Measurements from ENCODE around the gene USH1G.

Gene USH1G

DNA sequence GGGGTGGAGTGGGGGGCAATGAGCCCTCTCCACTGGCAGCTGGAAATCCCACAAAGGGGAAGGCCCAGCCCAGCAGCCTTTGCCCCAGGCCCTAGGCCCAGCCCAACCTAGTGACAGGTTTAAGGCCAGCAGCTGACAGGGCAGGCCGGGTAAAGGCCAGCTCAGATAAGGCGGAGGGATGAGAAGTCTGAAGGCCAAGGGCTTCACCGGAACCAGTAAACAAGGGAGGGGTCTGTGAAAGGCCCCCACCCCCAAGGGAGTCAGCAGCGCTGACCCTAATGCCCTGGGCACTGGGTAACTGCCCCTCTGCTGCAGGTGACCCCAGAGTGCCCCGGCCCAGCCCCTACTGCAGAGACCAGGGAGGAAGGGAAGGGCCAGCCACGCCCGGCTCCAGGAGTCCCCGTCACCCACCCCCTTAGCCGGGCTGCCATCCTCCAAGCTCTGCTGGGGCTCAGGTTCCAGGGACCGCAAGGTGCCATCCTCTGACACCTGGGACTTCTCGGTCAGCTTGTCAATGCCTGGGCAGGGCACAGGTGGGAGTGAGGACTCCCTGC is 30.2 kb upstream of the USH1G start:
- DNase-seq: no peak

GRCh38 chr17:74952431-74953133 is 29.5 kb upstream of the USH1G start:
- DNase-seq: no peak

DNA sequence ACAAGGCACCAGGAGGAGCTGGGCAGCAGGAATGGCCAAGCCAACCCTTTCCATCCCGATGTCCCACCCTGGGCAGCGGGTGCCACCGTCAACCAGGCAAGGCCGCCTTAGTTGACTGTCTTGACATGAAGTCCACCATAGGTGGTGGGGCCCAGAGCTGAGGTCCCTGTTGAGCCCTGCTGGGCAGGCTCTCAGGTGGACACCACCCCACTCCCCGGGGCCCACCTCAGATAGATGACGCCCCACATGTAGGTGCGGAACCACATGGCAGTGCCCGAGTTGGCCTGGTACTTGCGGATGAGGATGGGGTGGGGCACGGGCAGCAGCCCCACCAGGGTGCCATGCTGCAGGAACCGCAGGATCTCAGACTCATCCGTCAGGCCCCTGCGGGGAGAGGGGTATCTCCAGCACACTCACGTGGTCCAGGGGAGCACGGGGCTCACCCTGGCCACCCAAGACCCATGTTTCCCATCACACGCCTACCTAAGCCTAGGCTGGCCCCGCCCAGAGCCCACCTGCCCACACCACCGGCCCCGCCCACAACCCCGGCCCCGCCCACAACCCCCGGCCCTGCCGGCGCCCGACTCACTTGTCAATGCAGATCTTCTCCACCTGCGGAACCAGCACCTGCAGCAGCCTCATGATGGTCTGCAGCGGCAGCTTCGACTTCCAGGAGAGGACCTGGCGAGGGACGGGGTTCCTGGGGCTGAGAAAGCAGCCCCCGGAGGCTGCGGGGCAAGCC is 28.8 kb upstream of the USH1G start:
- no peak for DNase-seq

DNA sequence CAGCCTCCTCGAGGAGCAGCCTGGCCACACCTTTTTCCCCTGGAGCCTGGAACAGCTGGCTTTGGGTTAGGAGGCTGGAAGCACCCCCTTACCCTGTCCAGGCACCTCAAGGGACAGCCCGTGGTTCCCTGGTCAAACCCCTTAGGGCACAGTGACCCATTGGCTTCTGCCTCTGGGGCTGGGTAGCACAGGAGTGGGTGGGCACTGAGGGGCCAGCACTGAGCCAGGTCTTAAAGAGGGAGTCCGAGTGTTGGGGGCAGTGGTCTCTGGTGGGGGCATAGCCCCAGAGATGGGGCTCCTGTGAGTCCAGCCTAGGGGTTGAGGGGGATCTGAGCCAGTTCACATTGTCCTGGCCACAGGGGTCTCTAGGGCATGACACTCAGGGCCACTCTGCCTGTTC is 28.0 kb upstream of the USH1G start:
- DNase-seq: no peak

- no peak for DNase-seq
These were observed 27.2 kb upstream of the USH1G start for GRCh38 chr17:74950207-74950606.

GRCh38 chr17:74949455-74950115 is 26.5 kb upstream of the USH1G start:
- DNase-seq: no peak

DNA sequence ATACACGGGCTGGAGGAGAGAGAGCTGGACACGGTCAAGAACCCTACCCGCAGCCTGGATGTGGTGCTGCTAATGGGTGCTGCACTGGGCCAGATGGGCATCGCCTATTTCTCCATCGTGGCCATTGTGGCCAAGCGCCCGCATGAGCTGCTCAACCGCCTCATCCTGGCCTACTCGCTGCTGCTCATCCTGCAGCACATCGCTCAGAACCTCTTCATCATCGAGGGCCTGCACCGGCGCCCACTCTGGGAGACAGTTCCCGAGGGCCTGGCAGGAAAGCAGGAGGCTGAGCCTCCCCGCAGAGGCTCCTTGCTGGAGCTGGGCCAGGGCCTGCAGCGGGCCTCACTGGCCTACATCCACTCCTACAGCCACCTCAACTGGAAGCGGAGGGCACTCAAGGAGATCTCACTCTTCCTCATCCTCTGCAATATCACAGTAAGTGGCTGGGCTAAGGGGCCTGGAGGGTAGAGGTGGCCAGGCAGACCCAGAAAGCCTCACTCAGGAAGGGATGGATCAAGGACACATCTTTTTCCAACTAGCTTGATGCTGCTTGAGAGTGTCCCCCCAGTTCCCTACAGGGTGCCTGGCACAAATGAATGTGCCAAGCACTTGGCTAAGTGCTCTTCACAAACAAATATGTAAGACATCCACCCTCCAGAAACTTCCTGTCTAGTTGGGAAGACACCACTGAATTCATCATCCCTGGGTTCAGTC is 24.1 kb upstream of the USH1G start:
- no peak for DNase-seq

DNA sequence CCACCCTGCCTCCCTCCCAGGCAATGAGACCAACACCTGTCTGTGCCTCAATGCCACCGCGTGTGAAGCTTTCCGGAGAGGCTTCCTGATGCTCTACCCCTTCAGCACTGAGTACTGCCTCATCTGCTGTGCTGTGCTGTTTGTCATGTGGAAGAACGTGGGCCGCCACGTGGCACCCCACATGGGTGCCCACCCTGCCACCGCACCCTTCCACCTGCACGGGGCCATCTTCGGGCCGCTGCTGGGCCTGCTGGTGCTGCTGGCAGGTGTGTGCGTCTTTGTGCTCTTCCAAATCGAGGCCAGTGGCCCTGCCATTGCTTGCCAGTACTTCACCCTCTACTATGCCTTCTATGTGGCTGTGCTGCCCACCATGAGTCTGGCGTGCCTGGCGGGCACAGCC is 23.6 kb upstream of the USH1G start:
- no peak for DNase-seq

- no peak for DNase-seq
These were observed 22.5 kb upstream of the USH1G start for GRCh38 chr17:74945543-74945942.

DNA sequence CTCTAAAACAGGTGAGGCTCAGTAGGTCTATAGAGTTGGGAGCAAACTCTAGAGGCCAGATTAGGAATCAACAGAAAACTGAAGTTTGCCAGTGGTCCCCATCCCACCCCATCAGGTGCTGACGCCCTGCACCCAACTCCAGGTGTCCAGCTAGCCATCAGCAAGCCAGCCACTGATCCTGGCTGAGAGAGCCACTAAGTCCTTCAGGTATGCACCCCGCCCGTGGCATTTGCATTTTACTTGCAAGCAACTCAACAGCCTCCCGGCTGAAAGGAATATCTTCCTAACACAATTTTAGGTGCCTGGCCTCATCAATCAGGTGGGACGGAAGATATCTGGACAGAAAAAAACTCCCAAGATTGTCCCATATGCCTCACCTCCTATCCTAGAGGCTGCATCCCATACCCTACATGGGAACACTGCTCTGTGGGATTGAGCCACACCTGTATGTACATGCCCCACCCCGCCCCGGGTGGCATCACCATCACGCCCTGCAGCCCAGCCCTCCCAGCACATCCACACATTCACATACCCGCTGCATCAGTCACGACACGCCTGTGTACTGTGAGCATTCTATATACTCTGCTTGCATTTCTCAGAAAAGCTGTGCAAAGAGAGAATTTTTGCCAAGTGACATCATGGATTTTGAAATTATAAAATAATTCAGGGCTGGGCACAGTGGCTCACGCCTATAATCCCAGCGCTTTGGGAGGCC is 20.9 kb upstream of the USH1G start:
- no peak for DNase-seq

DNA sequence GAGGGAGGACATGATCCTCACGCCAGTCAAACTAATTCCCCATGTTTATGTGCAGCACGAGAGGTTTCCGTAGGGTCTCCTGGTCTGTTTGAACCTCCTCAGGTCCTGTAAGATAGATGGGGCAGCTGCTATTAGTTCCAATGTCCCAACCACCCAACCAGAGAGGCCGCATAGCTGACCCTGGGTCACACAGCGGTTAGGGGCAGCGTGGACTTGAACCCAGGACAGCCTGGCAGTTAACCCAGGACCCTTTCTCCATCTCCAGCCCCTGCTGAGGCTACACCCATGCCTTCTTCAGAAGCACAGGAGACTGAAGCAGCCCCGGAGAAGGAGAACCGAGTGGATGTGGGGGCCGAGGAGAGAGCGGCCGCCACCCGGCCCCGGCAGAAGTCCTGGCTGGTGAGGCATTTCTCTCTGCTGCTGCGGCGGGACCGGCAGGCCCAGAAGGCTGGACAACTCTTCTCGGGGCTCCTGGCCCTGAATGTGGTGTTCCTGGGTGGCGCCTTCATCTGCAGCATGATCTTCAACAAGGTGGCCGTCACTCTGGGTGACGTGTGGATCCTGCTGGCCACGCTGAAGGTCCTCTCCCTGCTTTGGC is 18.2 kb upstream of the USH1G start:
- DNase-seq: no peak

DNA sequence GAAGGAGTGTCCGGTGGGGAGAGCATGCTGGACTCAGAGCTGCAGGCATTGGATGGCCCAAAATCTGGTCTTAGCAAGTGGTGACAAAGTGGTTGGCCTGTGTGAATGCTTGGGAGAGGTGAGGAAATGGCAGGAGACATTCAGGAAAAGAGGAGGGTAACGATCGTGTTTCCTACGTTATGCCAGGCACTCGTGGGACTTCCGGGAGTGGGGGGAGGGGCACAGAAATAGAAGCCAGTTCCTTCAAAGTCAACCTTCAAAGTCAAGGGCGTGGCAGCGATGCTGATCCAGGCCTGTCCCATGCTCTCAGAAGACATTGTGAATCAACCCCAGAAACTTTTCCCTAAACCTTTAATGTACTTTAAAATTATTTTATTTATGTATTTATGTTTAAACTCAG is 16.5 kb upstream of the USH1G start:
- DNase-seq: no peak

DNA sequence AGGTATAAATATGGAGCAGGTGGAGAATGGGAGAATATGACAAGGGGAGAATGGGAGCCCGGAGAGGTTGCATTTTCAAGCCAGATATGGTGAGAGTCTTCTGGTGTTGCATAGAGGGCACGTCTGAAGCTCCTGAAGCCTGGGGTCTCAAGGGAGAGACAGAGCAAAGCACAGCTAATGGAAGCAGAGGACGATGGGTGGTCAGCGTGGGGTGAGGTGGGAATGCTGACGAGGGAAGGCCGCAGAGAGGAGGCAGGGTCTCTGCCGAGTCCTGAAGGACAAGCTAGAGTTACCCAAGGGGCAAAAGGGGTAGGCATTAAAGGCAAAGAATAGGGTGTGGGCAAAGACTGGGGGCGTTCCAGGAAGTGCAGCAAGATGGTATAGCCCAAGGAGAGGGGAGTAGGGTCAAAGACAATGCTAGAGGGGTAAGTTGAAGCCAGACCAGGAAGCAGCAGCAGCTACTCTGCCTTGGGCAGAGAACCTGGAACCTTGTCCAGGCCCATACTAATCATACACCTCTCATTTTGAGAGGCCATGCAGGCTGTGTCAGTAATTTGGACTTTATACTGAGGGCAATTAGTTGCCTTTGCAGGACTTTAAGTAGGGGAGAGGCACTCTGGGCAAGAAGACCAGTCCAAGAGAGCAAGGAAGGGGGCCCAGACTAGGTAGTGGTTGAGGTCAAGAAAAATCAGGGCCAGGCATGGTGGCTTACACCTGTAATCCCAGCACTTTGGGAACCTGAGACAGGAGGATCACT is 15.3 kb upstream of the USH1G start:
- DNase-seq: no peak

DNA sequence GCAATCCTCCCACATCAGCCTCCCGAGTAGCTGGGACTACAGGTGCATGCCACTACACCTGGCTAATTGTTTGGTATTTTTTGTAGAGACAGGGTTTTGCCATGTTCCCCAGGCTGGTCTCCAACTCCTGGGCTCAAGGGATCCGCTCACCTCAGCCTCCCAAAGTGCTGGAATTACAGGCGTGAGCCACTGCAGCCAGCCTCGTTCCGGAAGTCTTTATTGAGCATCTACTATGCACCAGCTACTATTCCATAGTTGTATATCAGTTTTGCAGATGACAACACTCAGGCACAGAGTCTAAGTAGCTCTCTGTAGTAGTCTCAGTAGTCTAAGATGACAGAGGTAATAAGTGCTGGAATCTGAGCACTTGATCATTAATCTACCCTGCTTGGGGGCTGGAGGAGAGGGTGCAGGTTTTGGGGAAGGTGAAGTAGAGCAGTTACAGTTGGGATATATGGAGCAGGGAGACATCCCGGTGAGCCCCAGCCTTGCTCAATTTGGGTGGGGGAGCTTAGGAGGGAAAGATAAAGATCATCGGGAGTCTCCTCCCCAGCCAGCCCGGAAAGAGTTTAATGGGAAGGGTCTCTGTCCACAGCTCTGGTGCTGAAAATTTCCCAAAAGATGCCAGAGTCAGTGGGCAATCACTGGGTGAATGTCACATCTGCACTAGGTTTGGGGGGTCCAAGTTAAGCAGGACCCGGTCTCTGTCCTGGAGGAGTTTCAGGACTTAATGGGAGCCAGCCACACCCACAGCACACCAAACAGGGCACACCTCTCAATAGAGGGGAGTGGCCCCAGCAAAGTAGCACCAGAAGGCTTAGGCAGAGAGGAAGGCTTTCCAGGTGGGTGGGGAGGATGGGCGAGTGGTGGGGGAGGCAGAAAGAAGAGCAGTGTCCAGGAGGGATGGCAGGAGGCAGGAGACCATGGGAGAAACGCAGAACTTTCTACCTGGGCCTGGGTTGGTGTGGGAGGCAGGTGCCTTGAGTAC is 14.3 kb upstream of the USH1G start:
- no peak for DNase-seq

GRCh38 chr17:74936470-74936799 is 13.4 kb upstream of the USH1G start:
- no peak for DNase-seq

GRCh38 chr17:74935585-74936469 is 12.8 kb upstream of the USH1G start, which contains the start of gene OTOP3:
TSS of gene OTOP3 (plus strand) at chr17:74935898. CDS start at chr17:74935922, 24 bp downstream.
- DNase-seq: no peak

DNA sequence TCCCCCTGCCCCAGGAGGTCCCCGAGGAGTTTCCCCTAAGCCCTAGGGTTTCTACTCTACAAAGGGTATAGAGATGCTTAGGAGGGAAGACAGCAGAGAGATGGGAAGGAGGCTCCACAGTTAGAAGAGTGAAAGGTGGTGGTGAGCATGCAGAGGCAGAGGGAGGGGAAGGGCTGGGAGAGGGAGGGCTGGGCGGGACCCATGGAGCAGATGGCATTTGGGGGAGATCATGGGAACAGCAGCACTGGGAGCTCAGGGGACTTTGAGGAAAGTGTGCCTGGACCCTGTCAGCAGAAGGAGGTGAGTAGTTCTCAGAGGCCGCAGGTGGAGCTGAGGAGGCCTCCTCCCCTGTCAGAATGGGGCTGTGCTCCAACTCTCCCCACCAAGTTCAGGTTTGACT is 12.0 kb upstream of the USH1G start:
- DNase-seq: no peak

- no peak for DNase-seq
These were observed 7.5 kb upstream of the USH1G start for GRCh38 chr17:74930535-74931036.

- no peak for DNase-seq
These were observed 5.7 kb upstream of the USH1G start for GRCh38 chr17:74928786-74929185.
